ENCODE data around the gene KNOP1. TPM values are rescaled to one million over a fixed set of nuclear protein-coding genes. Genes with fewer than 3 reads are reported as not detected.

Gene KNOP1
- total RNA-seq, 3 donors from 2014 or later = 28.6 to 37.0 (median 33.6) TPM

DNA sequence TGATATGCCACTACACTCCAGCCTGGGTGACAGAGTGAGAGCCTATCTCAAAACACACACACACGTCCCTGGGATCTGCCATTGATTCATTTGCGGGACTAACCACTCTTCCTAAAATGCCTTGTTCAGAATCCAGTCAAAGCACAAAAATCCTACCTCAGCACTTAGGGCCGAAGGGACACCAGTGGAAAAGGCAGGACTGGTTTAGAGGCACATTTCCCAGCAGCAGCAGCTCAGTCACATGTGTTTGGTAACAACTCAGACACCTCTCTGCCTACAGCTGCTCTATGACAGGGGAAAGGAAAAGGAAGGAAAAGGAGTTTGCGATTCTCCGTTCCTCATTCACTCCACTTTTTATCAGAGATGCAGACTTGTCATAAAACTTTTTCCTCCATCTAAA lies 12.2 kb downstream of the KNOP1 start:
- no peak for ATAC-seq
- no peak for DNase-seq
- Mint-ChIP-seq H3K4me1 (ENCODE audit: low read depth) (peaks cover 4% of the 10 kb centered on the region), H3K27me3 (ENCODE audit: low read depth) (no peaks in the 10 kb centered on the region), H3K9me3 (no peaks in the 10 kb centered on the region), H3K4me3 (no peak overlapping the region), H3K36me3 (ENCODE audit: insufficient read depth) (peaks cover 46% of the 10 kb centered on the region)

- Mint-ChIP-seq H3K27me3 (ENCODE audit: low read depth) (no peaks in the 10 kb centered on the region), H3K4me1 (ENCODE audit: low read depth) (peaks cover 5% of the 10 kb centered on the region), H3K4me3 (no peak overlapping the region), H3K9me3 (no peaks in the 10 kb centered on the region), H3K36me3 (ENCODE audit: insufficient read depth) (peaks cover 51% of the 10 kb centered on the region)
- ATAC-seq (no peak), DNase-seq (no peak)
These were observed 12.9 kb downstream of the KNOP1 start for GRCh38 chr16:19705146-19705501.

GRCh38 chr16:19704321-19705145 lies 13.5 kb downstream of the KNOP1 start:
- Mint-ChIP-seq H3K27me3 (ENCODE audit: low read depth) (no peaks in the 10 kb centered on the region), H3K4me1 (ENCODE audit: low read depth) (peaks cover 6% of the 10 kb centered on the region), H3K9me3 (no peaks in the 10 kb centered on the region), H3K4me3 (no peak overlapping the region), H3K36me3 (ENCODE audit: insufficient read depth) (peaks cover 47% of the 10 kb centered on the region)
- no peak for ATAC-seq
- no peak for DNase-seq

DNA sequence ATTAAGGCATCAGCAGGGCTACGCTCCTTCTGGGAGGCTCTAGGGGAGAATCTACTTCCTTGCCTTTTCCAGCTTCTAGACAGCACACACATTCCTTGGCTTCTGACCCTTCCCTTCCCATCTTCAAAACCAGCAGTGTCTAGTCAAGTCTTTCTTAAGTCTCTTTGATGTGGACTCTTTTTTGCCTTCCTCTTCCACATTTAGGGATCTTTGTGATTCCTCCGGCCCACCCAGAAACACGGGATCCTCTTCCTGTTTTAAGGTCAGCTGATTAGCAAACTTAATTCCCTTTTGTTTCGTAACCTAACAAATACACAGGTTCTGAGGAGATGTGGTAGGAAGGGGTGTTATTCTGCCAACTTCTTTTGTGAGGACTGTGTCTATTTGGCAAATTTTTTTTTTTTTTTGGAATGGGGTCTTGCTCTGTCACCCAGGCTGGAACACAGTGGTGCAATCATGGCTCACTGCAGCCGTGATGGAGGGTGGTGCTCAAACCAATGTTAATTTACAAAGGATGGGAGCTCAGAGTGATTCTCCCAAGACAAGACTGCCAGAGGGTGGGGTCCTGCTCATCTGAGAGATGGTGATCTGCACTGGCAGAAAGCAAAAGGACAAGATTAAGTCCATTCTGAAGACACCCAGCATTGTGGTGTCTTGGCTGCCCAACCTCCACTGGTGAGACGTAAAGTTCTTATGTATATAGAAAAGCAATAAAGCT lies 14.7 kb downstream of the KNOP1 start:
- ATAC-seq = no peak
- DNase-seq = no peak
- Mint-ChIP-seq H3K9me3 (no peaks in the 10 kb centered on the region), H3K36me3 (ENCODE audit: insufficient read depth) (peaks cover 47% of the 10 kb centered on the region), H3K4me1 (ENCODE audit: low read depth) (peaks cover 14% of the 10 kb centered on the region), H3K27me3 (ENCODE audit: low read depth) (no peaks in the 10 kb centered on the region), H3K4me3 (no peak overlapping the region)

- Mint-ChIP-seq H3K27me3 (ENCODE audit: low read depth) (no peaks in the 10 kb centered on the region), H3K4me3 (no peak overlapping the region), H3K36me3 (ENCODE audit: insufficient read depth) (peaks cover 44% of the 10 kb centered on the region), H3K4me1 (ENCODE audit: low read depth) (peaks cover 37% of the 10 kb centered on the region), H3K9me3 (no peaks in the 10 kb centered on the region)
- ATAC-seq (no peak), DNase-seq (no peak)
These were observed 16.9 kb downstream of the KNOP1 start for GRCh38 chr16:19701091-19701490.

- no peak for ATAC-seq
- peaks cover 40% of the 10 kb centered on the region for H3K36me3 Mint-ChIP-seq (ENCODE audit: insufficient read depth)
- no peaks in the 10 kb centered on the region for H3K9me3 Mint-ChIP-seq
- peaks cover 42% of the 10 kb centered on the region for H3K4me1 Mint-ChIP-seq (ENCODE audit: low read depth)
- H3K4me3 Mint-ChIP-seq = no peak overlapping the region
- no peaks in the 10 kb centered on the region for H3K27me3 Mint-ChIP-seq (ENCODE audit: low read depth)
- no peak for DNase-seq
These were observed 17.7 kb downstream of the KNOP1 start for GRCh38 chr16:19700319-19700781.

DNA sequence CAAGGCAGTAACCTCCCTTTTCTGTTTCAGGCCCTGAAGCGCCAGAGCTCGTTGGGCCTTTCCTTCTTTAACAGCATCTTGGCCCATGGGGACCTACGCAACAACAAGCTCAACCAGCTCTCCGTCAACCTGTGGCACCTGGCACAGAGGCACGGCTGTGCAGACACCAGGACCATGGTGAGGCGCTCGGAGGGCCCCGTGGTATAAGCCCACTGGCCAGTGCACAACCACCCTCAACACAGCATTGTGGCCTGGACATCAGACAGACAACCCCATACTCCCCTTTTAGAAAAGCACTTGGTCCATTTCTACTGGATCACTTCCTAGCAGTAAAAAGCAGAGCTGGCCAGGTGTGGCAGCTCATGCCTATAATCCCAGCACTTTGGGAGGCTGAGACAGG lies 18.6 kb downstream of the KNOP1 start:
- Mint-ChIP-seq H3K9me3 (no peaks in the 10 kb centered on the region), H3K36me3 (ENCODE audit: insufficient read depth) (peaks cover 34% of the 10 kb centered on the region), H3K4me1 (ENCODE audit: low read depth) (peaks cover 47% of the 10 kb centered on the region), H3K4me3 (no peak overlapping the region), H3K27me3 (ENCODE audit: low read depth) (no peaks in the 10 kb centered on the region)
- no peak for ATAC-seq
- no peak for DNase-seq

GRCh38 chr16:19698480-19699465 lies 19.3 kb downstream of the KNOP1 start:
- Mint-ChIP-seq H3K9me3 (no peaks in the 10 kb centered on the region), H3K27me3 (ENCODE audit: low read depth) (no peaks in the 10 kb centered on the region), H3K4me1 (ENCODE audit: low read depth) (peaks cover 51% of the 10 kb centered on the region), H3K4me3 (no peak overlapping the region), H3K36me3 (ENCODE audit: insufficient read depth) (peaks cover 30% of the 10 kb centered on the region)
- ATAC-seq (no peak), DNase-seq (no peak)

GRCh38 chr16:19697756-19698318 lies 20.2 kb downstream of the KNOP1 start:
- H3K4me1 Mint-ChIP-seq (ENCODE audit: low read depth) = peaks cover 53% of the 10 kb centered on the region
- H3K4me3 Mint-ChIP-seq = no peak overlapping the region
- peaks cover 26% of the 10 kb centered on the region for H3K36me3 Mint-ChIP-seq (ENCODE audit: insufficient read depth)
- no peaks in the 10 kb centered on the region for H3K27me3 Mint-ChIP-seq (ENCODE audit: low read depth)
- no peaks in the 10 kb centered on the region for H3K9me3 Mint-ChIP-seq
- DNase-seq (no peak), ATAC-seq (no peak)

- peaks cover 53% of the 10 kb centered on the region for H3K4me1 Mint-ChIP-seq (ENCODE audit: low read depth)
- DNase-seq (no peak), ATAC-seq (no peak)
- H3K4me3 Mint-ChIP-seq = no peak overlapping the region
- no peaks in the 10 kb centered on the region for H3K27me3 Mint-ChIP-seq (ENCODE audit: low read depth)
- peaks cover 25% of the 10 kb centered on the region for H3K36me3 Mint-ChIP-seq (ENCODE audit: insufficient read depth)
- H3K9me3 Mint-ChIP-seq = no peaks in the 10 kb centered on the region
These were observed 21.1 kb downstream of the KNOP1 start for GRCh38 chr16:19696961-19697360.

- Mint-ChIP-seq H3K36me3 (ENCODE audit: insufficient read depth) (peaks cover 28% of the 10 kb centered on the region), H3K9me3 (no peaks in the 10 kb centered on the region), H3K27me3 (ENCODE audit: low read depth) (no peaks in the 10 kb centered on the region), H3K4me1 (ENCODE audit: low read depth) (peaks cover 53% of the 10 kb centered on the region), H3K4me3 (peak overlapping the region; percentile 31)
- DNase-seq (peak; percentile 59), ATAC-seq (peak; percentile 23 to 27)
These were observed 21.7 kb downstream of the KNOP1 start for GRCh38 chr16:19696328-19696727.

DNA sequence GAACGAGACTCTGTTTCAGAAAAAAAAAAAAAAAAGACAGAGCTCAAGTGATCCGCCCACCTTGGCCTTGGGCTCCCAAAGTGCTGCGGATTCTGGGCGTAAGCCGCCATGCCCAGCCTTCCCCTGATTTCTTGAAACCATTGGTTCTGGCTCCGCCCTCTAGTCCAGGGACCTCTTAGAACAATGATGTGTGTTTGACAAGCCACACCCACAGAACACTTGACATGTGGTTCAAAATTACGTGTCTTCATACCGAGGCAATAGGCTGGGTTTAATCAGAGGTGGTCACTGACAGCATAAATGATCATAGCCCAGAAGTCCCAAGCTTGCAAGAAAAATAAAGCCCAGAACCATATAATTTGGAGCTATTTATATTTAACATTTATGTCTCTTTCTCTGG lies 23.0 kb downstream of the KNOP1 start:
- Mint-ChIP-seq H3K9me3 (no peaks in the 10 kb centered on the region), H3K4me1 (ENCODE audit: low read depth) (peaks cover 61% of the 10 kb centered on the region), H3K27me3 (ENCODE audit: low read depth) (no peaks in the 10 kb centered on the region), H3K36me3 (ENCODE audit: insufficient read depth) (peaks cover 24% of the 10 kb centered on the region), H3K4me3 (no peak overlapping the region)
- ATAC-seq (no peak), DNase-seq (no peak)

GRCh38 chr16:19691161-19691711 lies 26.8 kb downstream of the KNOP1 start:
- H3K36me3 Mint-ChIP-seq (ENCODE audit: insufficient read depth) = peaks cover 22% of the 10 kb centered on the region
- peaks cover 48% of the 10 kb centered on the region for H3K4me1 Mint-ChIP-seq (ENCODE audit: low read depth)
- H3K27me3 Mint-ChIP-seq (ENCODE audit: low read depth) = no peaks in the 10 kb centered on the region
- no peaks in the 10 kb centered on the region for H3K9me3 Mint-ChIP-seq
- H3K4me3 Mint-ChIP-seq = no peak overlapping the region
- ATAC-seq (no peak), DNase-seq (no peak)
